Mucosa of descending colon (tissue), 3 donors: ENCODE measurements around the gene EXT2. TPM values are rescaled to one million over a fixed set of nuclear protein-coding genes. Genes with fewer than 3 reads are reported as not detected.

Experiments used
- ATAC-seq: fragments of 200-7000 bp; cut with Tn5 transposase; one replicate; pipeline ENCODE4 v1.9.1; 2020; ENCODE audit warnings: mild to moderate bottlenecking, moderate library complexity
- DNase-seq, 3 donors: peaks; one replicate each; pipeline ENCODE4 v3.0.0-alpha.2; 2020
- H3K36me3 ChIP-seq: fragments of 200-600 bp; one replicate; pipeline ENCODE4 v1.8.0; 2021; ENCODE audit warnings: low read depth, mild to moderate bottlenecking
- H3K4me1 ChIP-seq: fragments of 200-600 bp; one replicate; pipeline ENCODE4 v1.8.0; 2021; ENCODE audit warnings: low read depth, mild to moderate bottlenecking
- H3K4me3 ChIP-seq: fragments of 200-600 bp; one replicate; pipeline ENCODE4 v1.8.0; 2021; ENCODE audit warnings: mild to moderate bottlenecking
- H3K9me3 ChIP-seq: fragments of 200-600 bp; one replicate; pipeline ENCODE4 v1.8.0; 2021; ENCODE audit warnings: mild to moderate bottlenecking
- CTCF ChIP-seq: fragments of 200-600 bp; IDR thresholded peaks from one replicate; pipeline ENCODE4 v1.8.0; 2022; ENCODE audit warnings: antibody characterized with exemption, mild to moderate bottlenecking
- intact Hi-C, 2 donors: fragments of 100-400 bp; cut with DNase I in 1 of 2; cut with micrococcal nuclease in 1 of 2; formaldehyde crosslinking; loops; one replicate each; pipeline versions ENCODE4 v1.11.0 to v1.11.1; 2022; cut with DNase I, micrococcal nuclease
- total RNA-seq, 3 donors: library from RNA; stranded (reverse); fragmentation: NEBNext Ultra II Directional in 2 of 3; extraction: Animal tissue kit (Norgen Biotek cat#: 25700) in 2 of 3; gene quantifications; one replicate each; pipeline versions ENCODE4 v1.2.1 to v1.2.4, GENCODE V29; 2021 to 2023
- donor health status: DM: no; HTN: no; CAD: no; lungs with moderate emphysema.
- donor health status: DM: no; HTN: no; CAD: no.
- donor health status: DM: no; HTN: yes; CAD: no.

The EXT2 gene
- total RNA-seq, 3 donors from 2014 or later = 53.3 to 59.7 (median 57.2) TPM

GRCh38 chr11:44217432-44217831 is 122.0 kb downstream of the EXT2 start:
- ATAC-seq = no peak
- TF ChIP-seq CTCF = no peak
- Histone ChIP-seq H3K4me3 (no peak overlapping the region), H3K4me1 (no peaks in the 10 kb centered on the region), H3K9me3 (no peaks in the 10 kb centered on the region), H3K36me3 (no peaks in the 10 kb centered on the region)
- intact Hi-C loops = no loop called here
- no peak for DNase-seq

- no peak for DNase-seq
- H3K4me1 ChIP-seq = no peaks in the 10 kb centered on the region
- no peaks in the 10 kb centered on the region for H3K9me3 ChIP-seq
- no peak for ATAC-seq
- H3K36me3 ChIP-seq = no peaks in the 10 kb centered on the region
- intact Hi-C loops = no loop called here
- no peak overlapping the region for H3K4me3 ChIP-seq
- TF ChIP-seq CTCF = no peak
Observed at GRCh38 chr11:44219830-44220796, 124.6 kb downstream of the EXT2 start.

- Histone ChIP-seq H3K9me3 (no peaks in the 10 kb centered on the region), H3K4me1 (no peaks in the 10 kb centered on the region), H3K36me3 (no peaks in the 10 kb centered on the region), H3K4me3 (no peak overlapping the region)
- intact Hi-C loops = no loop called here
- DNase-seq = no peak
- TF ChIP-seq CTCF = no peak
- ATAC-seq = no peak
Observed at GRCh38 chr11:44221456-44221855, 126.0 kb downstream of the EXT2 start.

- Histone ChIP-seq H3K9me3 (no peaks in the 10 kb centered on the region), H3K4me3 (no peak overlapping the region), H3K36me3 (no peaks in the 10 kb centered on the region), H3K4me1 (no peaks in the 10 kb centered on the region)
- no peak for TF ChIP-seq CTCF
- DNase-seq = no peak
- intact Hi-C loops = no loop called here
- ATAC-seq = no peak
Observed at GRCh38 chr11:44221992-44222391, 126.5 kb downstream of the EXT2 start.

GRCh38 chr11:44223238-44223637 is 127.8 kb downstream of the EXT2 start:
- no peak overlapping the region for H3K4me3 ChIP-seq
- H3K36me3 ChIP-seq = no peaks in the 10 kb centered on the region
- H3K4me1 ChIP-seq = no peaks in the 10 kb centered on the region
- intact Hi-C loops = no loop called here
- no peak for ATAC-seq
- H3K9me3 ChIP-seq = no peaks in the 10 kb centered on the region
- DNase-seq = no peak
- no peak for TF ChIP-seq CTCF
